ENCODE data around the gene APOL3. TPM values are rescaled to one million over a fixed set of nuclear protein-coding genes. Genes with fewer than 3 reads are reported as not detected.

APOL3 gene
- total and polyA plus RNA-seq, 2 of the 13 experiments (the other 11 are each of a cell fraction or from before 2014, with no cell fraction given): 3.8 to 5.4 TPM

- 18% methylated on average over 4 of the region's 5 CpGs for WGBS (ENCODE audit: low lambda C conversion rate)
- peaks cover 20% of the 10 kb centered on the region for H3K4me1 ChIP-seq (ENCODE audit: insufficient read depth, low read length)
- no peak overlapping the region for H3K27ac ChIP-seq (ENCODE audit: extremely low read length, insufficient read depth, low read length)
- DNase-seq (ENCODE audit: low spot score): peak; percentile 53
- ATAC-seq: peak; percentile 68
- in situ Hi-C loops (cut with HindIII; ENCODE audit: extremely low pct_ligation_motif_present, low pct_unique_long_range_greater_than_20kb) (loop anchor here (5.0 to 10.0 kb wide), 2 partner anchors 39 to 82 kb away; no protein-coding TSS in a partner anchor), intact Hi-C loops (cut with micrococcal nuclease; ENCODE audit: unreplicated experiment) (no loop called here)
- H3K36me3 ChIP-seq (replicated peaks in 1 of 2; ENCODE audit: control insufficient read depth in 1 of 2, insufficient read depth in 2 of 2, low read length in 2 of 2): no peaks in the 10 kb centered on the region
- H4K20me1 ChIP-seq (ENCODE audit: insufficient read depth, low read length): no peaks in the 10 kb centered on the region
- ChIA-PET POLR2A (no interaction called here), CTCF (ENCODE audit: low intra/inter-chr PET ratio, low total read pairs) (interaction anchor here (4.8 kb wide), 1 partner anchor 37 kb away, joined by 42 read pairs; no protein-coding TSS in a partner anchor)
- no peaks in the 10 kb centered on the region for H3K27me3 ChIP-seq (ENCODE audit: control insufficient read depth in 1 of 2, insufficient read depth in 2 of 2, low read length in 2 of 2)
- no TSS peak for BruUV-seq (replicated peaks)
- H3K4me2 ChIP-seq (ENCODE audit: low read depth, low read length): peak overlapping the region; percentile 46
- peak; percentile 8 for FAIRE-seq
- H3K9me3 ChIP-seq (ENCODE audit: low read length): no peaks in the 10 kb centered on the region
- H2AFZ ChIP-seq (ENCODE audit: low read length): no peak overlapping the region
- H3K4me3 ChIP-seq (replicated peaks in 1 of 3; ENCODE audit: insufficient read depth in 1 of 3, low read depth in 2 of 3, low read length in 3 of 3): no peak overlapping the region
- no peaks in the 10 kb centered on the region for H3K79me2 ChIP-seq (ENCODE audit: insufficient read depth, low read length)
- no peak overlapping the region for H3K9ac ChIP-seq (ENCODE audit: insufficient read depth, low read depth, low read length)
- TF ChIP-seq NFYB (CRISPR knock-in tag; IDR thresholded peaks at IDR 0.05) (no peak), RARA (CRISPR knock-in tag; IDR thresholded peaks at IDR 0.05) (peak; percentile 25; the same call in 1 of the 2 replicates), ESRRA (CRISPR knock-in tag; IDR thresholded peaks at IDR 0.05; ENCODE audit: low read depth) (0 out of 2 replicates have a peak, but pooled peaks have one; percentile 24), FOXK2 (IDR thresholded peaks at IDR 0.05) (no peak), ZNF160 (CRISPR knock-in tag; IDR thresholded peaks at IDR 0.05) (no peak), TEAD3 (CRISPR knock-in tag; optimal IDR thresholded peaks at IDR 0.05; ENCODE audit: borderline replicate concordance) (peak; percentile 20), DMAP1 (CRISPR knock-in tag; IDR thresholded peaks at IDR 0.05) (no peak), FLYWCH1 (CRISPR knock-in tag; IDR thresholded peaks at IDR 0.05) (no peak), THAP9 (CRISPR knock-in tag; IDR thresholded peaks at IDR 0.05; ENCODE audit: borderline replicate concordance) (no peak), NR2F1 (CRISPR knock-in tag; IDR thresholded peaks at IDR 0.05) (0 out of 4 replicates have a peak, but pooled peaks have one; percentile 18 to 28), ZNF318 (CRISPR knock-in tag; IDR thresholded peaks at IDR 0.05) (no peak)
- TF ChIP-seq, protein P1, sequence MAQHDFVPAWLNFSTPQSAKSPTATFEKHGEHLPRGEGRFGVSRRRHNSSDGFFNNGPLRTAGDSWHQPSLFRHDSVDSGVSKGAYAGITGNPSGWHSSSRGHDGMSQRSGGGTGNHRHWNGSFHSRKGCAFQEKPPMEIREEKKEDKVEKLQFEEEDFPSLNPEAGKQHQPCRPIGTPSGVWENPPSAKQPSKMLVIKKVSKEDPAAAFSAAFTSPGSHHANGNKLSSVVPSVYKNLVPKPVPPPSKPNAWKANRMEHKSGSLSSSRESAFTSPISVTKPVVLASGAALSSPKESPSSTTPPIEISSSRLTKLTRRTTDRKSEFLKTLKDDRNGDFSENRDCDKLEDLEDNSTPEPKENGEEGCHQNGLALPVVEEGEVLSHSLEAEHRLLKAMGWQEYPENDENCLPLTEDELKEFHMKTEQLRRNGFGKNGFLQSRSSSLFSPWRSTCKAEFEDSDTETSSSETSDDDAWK (CRISPR knock-in tag; IDR thresholded peaks at IDR 0.05): no peak
Observed at GRCh38 chr22:36143066-36143815, 17.3 kb downstream of the APOL3 start.

All from HepG2 (cell line).